WERI-Rb-1 (cell line): ENCODE measurements around the gene WFS1.

ENCODE experiments used
- DNase-seq: peaks from one replicate; pipeline ENCODE4 v3.0.0-alpha.2; 2020
- H3K27ac ChIP-seq: fragments of 250-450 bp; sonication (Bioruptor Pico); 2 replicates; pipeline ENCODE4 v1.5.1; 2020; ENCODE audit warnings: mild to moderate bottlenecking, moderate library complexity
- H3K27me3 ChIP-seq: fragments of 250-450 bp; sonication (Bioruptor Pico); 2 replicates; pipeline ENCODE4 v1.5.1; 2021; ENCODE audit warnings: mild to moderate bottlenecking, low read depth, moderate library complexity; ENCODE audit not compliant: insufficient read depth, severe bottlenecking
- H3K36me3 ChIP-seq: fragments of 250-450 bp; sonication (Bioruptor Pico); 2 replicates; pipeline ENCODE4 v1.5.1; 2020; ENCODE audit warnings: mild to moderate bottlenecking, moderate library complexity
- H3K4me3 ChIP-seq: 2 replicates; pipeline ENCODE4 v1.5.1; 2011; ENCODE audit warnings: low read depth, mild to moderate bottlenecking, control low read depth, low read length
- H3K9me3 ChIP-seq: fragments of 250-450 bp; sonication (Bioruptor Pico); 2 replicates; pipeline ENCODE4 v1.5.1; 2021; ENCODE audit warnings: mild to moderate bottlenecking, moderate library complexity; ENCODE audit not compliant: severe bottlenecking
- TF ChIP-seq, protein P1 (sequence below): IDR thresholded peaks from 2 replicates; pipeline ENCODE4 v1.5.1; 2011; ENCODE audit warnings: low read depth, mild to moderate bottlenecking, control low read depth, inconsistent platforms, low read length

The WFS1 gene

DNA sequence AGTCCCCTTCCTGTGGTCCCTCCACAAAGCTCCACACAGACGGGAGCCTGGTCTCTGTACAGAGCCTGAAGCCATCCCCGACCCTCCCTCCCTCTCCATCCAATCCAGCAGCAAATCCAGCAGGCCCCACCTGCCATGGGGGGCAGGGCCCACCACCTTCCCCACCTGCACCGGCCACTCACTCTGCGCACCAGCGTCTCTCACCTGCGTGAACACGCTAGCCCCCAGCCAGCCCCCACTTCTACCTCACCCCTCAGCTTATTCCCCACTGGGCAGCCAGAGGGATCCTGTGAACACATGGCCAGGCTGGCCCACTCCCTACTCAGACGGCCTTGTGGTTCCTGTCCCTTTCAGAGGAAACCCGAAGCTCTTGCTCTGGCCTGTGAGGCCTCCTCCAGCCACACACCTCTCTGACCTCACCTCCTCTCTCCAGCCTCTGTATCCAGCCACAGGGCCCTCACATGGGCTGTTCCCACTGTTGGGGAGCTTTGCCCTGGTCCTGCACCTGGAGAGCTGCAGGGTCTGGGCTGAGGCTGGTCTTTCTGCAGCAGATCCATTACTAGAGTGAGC, 70.9 kb downstream of the WFS1 start:
- no peaks in the 10 kb centered on the region for H3K27me3 ChIP-seq
- TF ChIP-seq, protein P1, sequence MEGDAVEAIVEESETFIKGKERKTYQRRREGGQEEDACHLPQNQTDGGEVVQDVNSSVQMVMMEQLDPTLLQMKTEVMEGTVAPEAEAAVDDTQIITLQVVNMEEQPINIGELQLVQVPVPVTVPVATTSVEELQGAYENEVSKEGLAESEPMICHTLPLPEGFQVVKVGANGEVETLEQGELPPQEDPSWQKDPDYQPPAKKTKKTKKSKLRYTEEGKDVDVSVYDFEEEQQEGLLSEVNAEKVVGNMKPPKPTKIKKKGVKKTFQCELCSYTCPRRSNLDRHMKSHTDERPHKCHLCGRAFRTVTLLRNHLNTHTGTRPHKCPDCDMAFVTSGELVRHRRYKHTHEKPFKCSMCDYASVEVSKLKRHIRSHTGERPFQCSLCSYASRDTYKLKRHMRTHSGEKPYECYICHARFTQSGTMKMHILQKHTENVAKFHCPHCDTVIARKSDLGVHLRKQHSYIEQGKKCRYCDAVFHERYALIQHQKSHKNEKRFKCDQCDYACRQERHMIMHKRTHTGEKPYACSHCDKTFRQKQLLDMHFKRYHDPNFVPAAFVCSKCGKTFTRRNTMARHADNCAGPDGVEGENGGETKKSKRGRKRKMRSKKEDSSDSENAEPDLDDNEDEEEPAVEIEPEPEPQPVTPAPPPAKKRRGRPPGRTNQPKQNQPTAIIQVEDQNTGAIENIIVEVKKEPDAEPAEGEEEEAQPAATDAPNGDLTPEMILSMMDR = no peak
- no peaks in the 10 kb centered on the region for H3K36me3 ChIP-seq
- H3K9me3 ChIP-seq = peaks cover 4% of the 10 kb centered on the region
- no peak overlapping the region for H3K4me3 ChIP-seq
- no peak overlapping the region for H3K27ac ChIP-seq
- no peak for DNase-seq

DNA sequence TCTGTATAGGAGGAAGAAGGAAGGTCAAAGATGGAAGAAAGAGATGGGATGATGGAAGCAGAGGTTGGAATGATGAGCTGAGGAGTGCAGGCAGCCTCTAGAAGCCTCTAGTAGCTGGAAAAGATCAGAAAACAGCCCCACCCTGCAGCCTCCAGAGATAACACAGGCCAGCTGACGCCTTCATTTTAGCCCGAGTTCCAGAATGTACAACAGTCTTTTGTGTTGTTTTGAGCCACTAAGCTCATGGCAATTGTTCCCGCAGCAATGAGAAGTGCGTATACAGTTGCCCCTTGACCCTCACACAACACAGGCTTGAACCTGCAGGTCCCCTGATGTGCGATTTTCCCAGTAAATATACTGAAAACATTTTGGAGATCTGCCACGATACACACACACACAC, 72.0 kb downstream of the WFS1 start:
- peaks cover 5% of the 10 kb centered on the region for H3K9me3 ChIP-seq
- TF ChIP-seq, protein P1 = no peak
- DNase-seq = no peak
- H3K27ac ChIP-seq = no peak overlapping the region
- no peaks in the 10 kb centered on the region for H3K27me3 ChIP-seq
- H3K36me3 ChIP-seq = no peaks in the 10 kb centered on the region
- no peak overlapping the region for H3K4me3 ChIP-seq

DNA sequence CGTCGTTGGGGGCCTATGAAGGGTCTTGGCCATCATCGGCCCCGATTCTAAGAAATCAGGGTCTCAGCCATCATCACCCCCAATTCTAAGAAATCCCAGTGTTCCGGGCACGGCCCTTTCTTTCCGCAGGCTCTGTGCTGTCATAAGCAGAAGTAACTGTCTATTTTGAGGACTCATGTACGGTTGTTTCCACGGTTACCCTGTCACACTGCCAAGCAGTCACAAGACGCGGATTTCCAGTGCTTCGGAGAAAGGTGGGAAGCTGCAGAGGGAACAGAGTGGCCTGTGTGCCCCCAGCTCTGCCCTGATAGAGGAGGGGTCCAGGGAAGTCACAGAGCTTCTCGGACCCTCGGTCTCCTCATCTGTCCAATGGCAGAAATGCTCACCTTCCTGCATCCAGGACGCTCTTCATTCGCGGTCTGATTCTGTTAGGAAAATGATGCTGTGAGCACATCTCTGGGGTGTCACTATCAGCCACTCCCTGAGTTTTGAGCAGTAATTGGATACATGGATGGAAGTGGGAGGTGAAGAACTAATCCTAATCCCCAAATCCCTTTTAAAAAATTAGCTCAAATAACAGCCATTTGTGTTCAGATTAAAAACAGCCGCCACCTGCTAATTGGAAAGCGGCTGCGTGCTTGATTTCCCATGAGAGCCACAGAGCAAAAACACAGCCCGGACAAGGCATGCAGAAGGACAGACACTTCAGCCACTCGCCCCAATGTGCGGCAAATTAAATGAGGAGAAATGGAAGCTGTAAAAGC, 73.1 kb downstream of the WFS1 start:
- no peak overlapping the region for H3K4me3 ChIP-seq
- peaks cover 5% of the 10 kb centered on the region for H3K9me3 ChIP-seq
- TF ChIP-seq, protein P1 = no peak
- H3K27me3 ChIP-seq = no peaks in the 10 kb centered on the region
- peak; percentile 77 for DNase-seq
- no peaks in the 10 kb centered on the region for H3K36me3 ChIP-seq
- H3K27ac ChIP-seq = no peak overlapping the region; the same call in 1 of the 2 replicates

DNA sequence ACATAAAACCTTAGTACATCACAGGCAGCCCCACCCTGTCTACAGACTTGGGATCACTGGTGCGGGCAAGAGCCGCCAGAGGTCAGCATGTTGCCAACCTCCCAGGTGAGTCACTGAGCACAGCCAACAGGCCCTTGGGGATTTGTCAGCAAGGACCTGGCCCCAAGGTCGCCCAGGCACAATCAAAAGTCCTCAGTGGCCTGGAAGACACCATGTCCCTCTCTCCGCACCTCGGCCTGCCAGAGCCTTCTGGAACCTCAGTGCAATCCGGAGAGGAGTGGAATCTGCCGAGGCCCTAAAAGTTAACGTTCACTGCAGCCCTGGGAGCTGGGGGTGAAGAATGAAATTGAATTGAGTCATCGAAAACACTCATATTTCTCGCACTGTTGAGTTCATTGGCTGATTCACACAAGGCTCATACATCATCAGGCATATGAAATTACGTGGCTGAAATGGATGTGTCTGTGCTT, 74.3 kb downstream of the WFS1 start:
- H3K9me3 ChIP-seq = peaks cover 5% of the 10 kb centered on the region
- peak; percentile 80 for DNase-seq
- no peak overlapping the region; the same call in 1 of the 2 replicates for H3K27ac ChIP-seq
- no peak overlapping the region for H3K4me3 ChIP-seq
- no peaks in the 10 kb centered on the region for H3K36me3 ChIP-seq
- TF ChIP-seq, protein P1 = peak; percentile 76
- no peaks in the 10 kb centered on the region for H3K27me3 ChIP-seq

DNA sequence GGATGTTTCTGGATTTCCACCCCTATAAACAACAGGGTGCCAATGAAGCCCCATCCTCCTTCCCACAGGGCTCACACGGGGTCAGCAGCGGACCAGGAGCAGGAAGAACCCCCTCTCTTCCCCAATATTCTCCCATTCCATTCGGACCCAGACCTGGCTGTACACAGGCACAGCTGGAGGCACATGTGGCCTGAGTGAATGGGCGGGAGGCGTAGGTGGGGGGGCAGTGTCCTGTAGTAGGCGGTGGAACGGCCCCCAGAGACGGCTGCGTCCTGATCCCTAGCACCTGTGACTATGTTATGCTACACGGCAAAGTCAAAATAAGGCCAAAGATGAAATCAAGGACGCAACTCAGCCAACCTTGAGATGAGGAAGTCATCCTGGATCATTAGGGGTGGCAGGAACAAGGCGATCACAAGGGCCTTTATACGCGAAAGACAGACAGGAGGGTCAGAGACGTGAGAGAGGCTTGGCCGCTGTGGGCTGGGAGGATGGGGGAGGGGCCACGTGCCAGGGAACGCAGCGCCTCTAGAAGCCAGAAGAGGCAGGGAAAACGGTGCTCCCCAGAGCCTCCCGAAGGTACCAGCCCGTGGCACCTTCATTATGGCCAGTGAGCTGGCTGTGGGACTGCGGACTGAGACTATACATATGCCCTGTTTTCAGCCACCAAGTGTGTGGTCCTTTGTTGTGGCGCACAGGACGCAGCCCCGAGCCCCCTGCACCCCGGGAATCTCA, 75.6 kb downstream of the WFS1 start:
- TF ChIP-seq, protein P1 = no peak

More for the DNA sequence above, 75.6 kb downstream of the WFS1 start:
- H3K9me3 ChIP-seq = peaks cover 5% of the 10 kb centered on the region
- H3K27ac ChIP-seq = no peak overlapping the region
- no peaks in the 10 kb centered on the region for H3K27me3 ChIP-seq
- DNase-seq = no peak
- no peaks in the 10 kb centered on the region for H3K36me3 ChIP-seq
- H3K4me3 ChIP-seq = no peak overlapping the region
